Neural cell (in vitro differentiated cells): ENCODE data around the gene POLR2C.

Experiments used
- EP300 ChIP-seq: fragments of 450-650 bp; conservative IDR thresholded peaks from 2 replicates; pipeline ENCODE4 v1.6.1; 2014; ENCODE audit warnings: antibody characterized with exemption, mild to moderate bottlenecking, moderate library complexity; ENCODE audit not compliant: poor library complexity, severe bottlenecking
- MXI1 ChIP-seq: fragments of 450-650 bp; conservative IDR thresholded peaks from 2 replicates; pipeline ENCODE4 v1.6.1; 2014; ENCODE audit warnings: antibody characterized with exemption, mild to moderate bottlenecking; ENCODE audit not compliant: poor library complexity, severe bottlenecking
- POLR2AphosphoS5 ChIP-seq: IDR thresholded peaks from 2 replicates; pipeline ENCODE4 v1.6.1; 2012
- SMC3 ChIP-seq: fragments of 450-650 bp; conservative IDR thresholded peaks from 2 replicates; pipeline ENCODE4 v1.6.1; 2014; ENCODE audit warnings: antibody characterized with exemption, mild to moderate bottlenecking, moderate library complexity; ENCODE audit not compliant: poor library complexity
- TAF1 ChIP-seq: IDR thresholded peaks from 2 replicates; pipeline ENCODE4 v1.6.1; 2012; ENCODE audit warnings: low read depth
- TF ChIP-seq, protein P1 (sequence below): fragments of 450-650 bp; IDR thresholded peaks from 2 replicates; pipeline ENCODE4 v1.5.1; 2014; ENCODE audit warnings: antibody characterized with exemption, mild to moderate bottlenecking, moderate library complexity; ENCODE audit not compliant: poor library complexity, severe bottlenecking

DNA sequence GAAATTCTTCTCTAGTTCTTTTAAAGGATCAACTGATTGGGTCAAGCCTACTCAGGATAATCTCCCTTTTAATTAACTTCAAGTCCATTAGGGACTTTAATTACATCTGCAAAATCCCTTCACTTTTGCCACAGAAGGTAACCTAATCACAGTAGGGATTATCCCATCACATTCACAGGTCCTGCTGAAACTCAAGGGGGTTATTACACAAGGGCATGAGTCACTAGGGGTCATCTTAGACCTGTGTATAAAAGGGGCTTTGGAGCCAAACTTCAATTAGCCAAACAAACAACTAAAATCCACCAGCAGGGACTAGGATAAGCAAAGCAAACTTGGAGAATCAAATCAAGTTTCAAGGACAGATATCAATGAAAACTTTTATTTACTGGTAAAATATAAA, 34.7 kb upstream of the POLR2C start:
- no peak for TF ChIP-seq TAF1
- TF ChIP-seq, protein P1, sequence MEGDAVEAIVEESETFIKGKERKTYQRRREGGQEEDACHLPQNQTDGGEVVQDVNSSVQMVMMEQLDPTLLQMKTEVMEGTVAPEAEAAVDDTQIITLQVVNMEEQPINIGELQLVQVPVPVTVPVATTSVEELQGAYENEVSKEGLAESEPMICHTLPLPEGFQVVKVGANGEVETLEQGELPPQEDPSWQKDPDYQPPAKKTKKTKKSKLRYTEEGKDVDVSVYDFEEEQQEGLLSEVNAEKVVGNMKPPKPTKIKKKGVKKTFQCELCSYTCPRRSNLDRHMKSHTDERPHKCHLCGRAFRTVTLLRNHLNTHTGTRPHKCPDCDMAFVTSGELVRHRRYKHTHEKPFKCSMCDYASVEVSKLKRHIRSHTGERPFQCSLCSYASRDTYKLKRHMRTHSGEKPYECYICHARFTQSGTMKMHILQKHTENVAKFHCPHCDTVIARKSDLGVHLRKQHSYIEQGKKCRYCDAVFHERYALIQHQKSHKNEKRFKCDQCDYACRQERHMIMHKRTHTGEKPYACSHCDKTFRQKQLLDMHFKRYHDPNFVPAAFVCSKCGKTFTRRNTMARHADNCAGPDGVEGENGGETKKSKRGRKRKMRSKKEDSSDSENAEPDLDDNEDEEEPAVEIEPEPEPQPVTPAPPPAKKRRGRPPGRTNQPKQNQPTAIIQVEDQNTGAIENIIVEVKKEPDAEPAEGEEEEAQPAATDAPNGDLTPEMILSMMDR: no peak
- no peak for TF ChIP-seq POLR2AphosphoS5
- no peak for TF ChIP-seq EP300
- TF ChIP-seq SMC3: no peak
- TF ChIP-seq MXI1: no peak
